ENCODE data around the gene CYB561D2. TPM values are rescaled to one million over a fixed set of nuclear protein-coding genes. Genes with fewer than 3 reads are reported as not detected.

CYB561D2 gene
- total RNA-seq, 4 donors from 2014 or later: 13.3 to 19.9 (median 17.8) TPM

DNA sequence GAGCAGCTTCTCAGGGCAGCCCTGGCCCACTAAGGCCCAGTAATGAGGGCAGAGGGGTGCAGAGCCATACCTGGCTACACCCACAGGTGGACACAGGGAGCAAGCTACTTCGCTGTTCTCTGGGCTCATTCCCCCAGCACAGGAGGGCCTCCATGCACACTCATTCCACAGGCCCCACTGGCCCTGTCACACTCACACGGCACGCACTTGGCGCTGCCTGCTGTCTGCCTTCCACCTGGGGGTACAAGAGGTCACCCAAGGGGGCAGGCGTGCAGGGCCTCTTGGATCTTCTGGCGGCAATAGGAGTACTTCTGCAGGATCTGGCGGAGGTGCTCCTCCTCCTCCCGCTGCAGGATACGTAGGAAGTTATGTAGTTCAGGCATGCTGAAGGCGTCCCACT is 20.3 kb upstream of the CYB561D2 start:
- no peak for DNase-seq
- in situ Hi-C loops (cut with MboI; ENCODE audit: low sequenced_read_pairs in 4 of 4) (no loop called here), intact Hi-C loops (cut with DNase I; ENCODE audit: low total_unique reads) (no loop called here)
- Histone ChIP-seq H3K4me3 (no peak overlapping the region), H3K9me3 (no peaks in the 10 kb centered on the region), H3K4me1 (peaks cover 38 to 42% of the 10 kb centered on the region in 2 donors), H3K36me3 (peaks cover 0 to 47% of the 10 kb centered on the region in 2 donors), H3K27me3 (no peaks in the 10 kb centered on the region), H3K27ac (peak overlapping the region in 2 of 4 donors; percentile 93 to 97)
- ATAC-seq: no peak
- TF ChIP-seq, protein P1, sequence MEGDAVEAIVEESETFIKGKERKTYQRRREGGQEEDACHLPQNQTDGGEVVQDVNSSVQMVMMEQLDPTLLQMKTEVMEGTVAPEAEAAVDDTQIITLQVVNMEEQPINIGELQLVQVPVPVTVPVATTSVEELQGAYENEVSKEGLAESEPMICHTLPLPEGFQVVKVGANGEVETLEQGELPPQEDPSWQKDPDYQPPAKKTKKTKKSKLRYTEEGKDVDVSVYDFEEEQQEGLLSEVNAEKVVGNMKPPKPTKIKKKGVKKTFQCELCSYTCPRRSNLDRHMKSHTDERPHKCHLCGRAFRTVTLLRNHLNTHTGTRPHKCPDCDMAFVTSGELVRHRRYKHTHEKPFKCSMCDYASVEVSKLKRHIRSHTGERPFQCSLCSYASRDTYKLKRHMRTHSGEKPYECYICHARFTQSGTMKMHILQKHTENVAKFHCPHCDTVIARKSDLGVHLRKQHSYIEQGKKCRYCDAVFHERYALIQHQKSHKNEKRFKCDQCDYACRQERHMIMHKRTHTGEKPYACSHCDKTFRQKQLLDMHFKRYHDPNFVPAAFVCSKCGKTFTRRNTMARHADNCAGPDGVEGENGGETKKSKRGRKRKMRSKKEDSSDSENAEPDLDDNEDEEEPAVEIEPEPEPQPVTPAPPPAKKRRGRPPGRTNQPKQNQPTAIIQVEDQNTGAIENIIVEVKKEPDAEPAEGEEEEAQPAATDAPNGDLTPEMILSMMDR (IDR thresholded peaks at IDR 0.05 in 4 of 5, conservative IDR thresholded peaks at IDR 0.05 in 1 of 5): no peak
- no peak for TF ChIP-seq POLR2A (IDR thresholded peaks at IDR 0.05)

DNA sequence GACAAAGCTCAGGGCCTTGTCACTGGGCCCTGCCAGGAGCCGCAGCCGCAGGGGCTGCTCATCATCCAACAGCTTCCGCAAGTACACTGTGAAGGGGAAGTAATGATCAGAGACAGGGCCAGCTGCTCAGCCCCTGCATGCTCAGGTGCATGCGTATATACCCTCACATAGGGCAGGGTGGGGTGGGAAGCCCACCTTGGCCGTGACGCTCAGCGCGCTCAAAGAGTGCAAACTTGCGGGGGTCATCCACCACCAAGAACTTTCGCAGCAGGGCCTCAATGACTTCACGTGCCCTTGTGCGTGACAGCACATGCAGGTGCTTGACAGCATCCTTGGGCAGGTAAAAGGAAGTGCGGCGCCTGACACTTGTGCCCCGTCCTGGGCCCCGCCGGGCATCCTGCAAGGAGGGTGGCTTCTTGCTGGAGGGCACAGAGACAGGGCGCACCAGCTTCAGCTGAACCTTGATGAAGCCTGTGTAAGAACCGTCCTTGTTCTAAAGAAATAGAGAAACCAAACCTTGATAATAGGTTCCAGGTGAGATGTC is 19.2 kb upstream of the CYB561D2 start:
- no peaks in the 10 kb centered on the region for H3K27me3 ChIP-seq
- ATAC-seq: no peak
- peak overlapping the region; percentile 89 to 98 (median 97) for H3K27ac ChIP-seq
- no peaks in the 10 kb centered on the region for H3K9me3 ChIP-seq
- peaks cover 49 to 53% of the 10 kb centered on the region in 2 donors for H3K4me1 ChIP-seq
- no peak for TF ChIP-seq POLR2A (IDR thresholded peaks at IDR 0.05)
- TF ChIP-seq, protein P1 (IDR thresholded peaks at IDR 0.05 in 4 of 5, conservative IDR thresholded peaks at IDR 0.05 in 1 of 5): no peak
- in situ Hi-C loops (cut with MboI; ENCODE audit: low sequenced_read_pairs in 4 of 4) (no loop called here), intact Hi-C loops (cut with DNase I; ENCODE audit: low total_unique reads) (no loop called here)
- no peak for DNase-seq
- H3K4me3 ChIP-seq: no peak overlapping the region
- H3K36me3 ChIP-seq: peaks cover 0 to 36% of the 10 kb centered on the region in 2 donors

DNA sequence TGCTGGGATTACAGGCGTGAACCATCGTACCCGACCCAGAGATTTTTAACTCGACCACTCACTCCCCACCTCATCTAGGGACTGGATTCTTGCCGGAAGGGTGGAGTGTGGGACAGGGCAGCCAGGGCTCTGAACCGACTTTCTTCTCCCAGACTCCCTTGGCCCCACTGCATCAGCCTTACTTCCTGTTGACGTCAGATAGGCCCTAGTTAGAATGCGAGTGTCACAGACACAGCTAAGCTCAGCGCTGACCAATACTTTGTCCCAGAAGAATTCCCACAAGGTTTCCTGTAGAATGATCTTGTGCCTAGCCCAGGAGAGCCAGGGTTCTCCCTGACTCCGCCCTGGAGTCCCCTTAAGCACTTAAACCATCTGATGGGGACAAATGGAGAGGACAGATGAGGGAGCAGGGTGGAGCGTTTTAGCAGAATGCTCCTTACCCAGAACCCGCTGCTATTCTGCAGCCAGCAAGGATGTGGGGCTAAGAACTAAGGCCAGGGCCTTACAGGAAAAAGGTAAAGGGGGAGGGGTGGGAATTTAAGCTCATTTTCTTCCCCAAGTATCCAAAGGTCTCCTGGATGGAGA is 16.8 kb upstream of the CYB561D2 start:
- Histone ChIP-seq H3K27me3 (no peaks in the 10 kb centered on the region), H3K4me3 (peak overlapping the region in 3 of 4 donors; percentile 16 to 75 (median 18)), H3K27ac (peak overlapping the region; percentile 89 to 98 (median 97)), H3K9me3 (no peaks in the 10 kb centered on the region), H3K36me3 (peaks cover 0 to 33% of the 10 kb centered on the region in 2 donors), H3K4me1 (peaks cover 36 to 45% of the 10 kb centered on the region in 2 donors)
- intact Hi-C loops (cut with DNase I; ENCODE audit: low total_unique reads) (no loop called here), in situ Hi-C loops (cut with MboI; ENCODE audit: low sequenced_read_pairs in 4 of 4) (no loop called here)
- DNase-seq (peak; percentile 50 to 60), ATAC-seq (peak; percentile 4 to 19)
- TF ChIP-seq, protein P1 (IDR thresholded peaks at IDR 0.05 in 4 of 5, conservative IDR thresholded peaks at IDR 0.05 in 1 of 5): no peak
- TF ChIP-seq POLR2A (IDR thresholded peaks at IDR 0.05): peak; percentile 36 to 70

DNA sequence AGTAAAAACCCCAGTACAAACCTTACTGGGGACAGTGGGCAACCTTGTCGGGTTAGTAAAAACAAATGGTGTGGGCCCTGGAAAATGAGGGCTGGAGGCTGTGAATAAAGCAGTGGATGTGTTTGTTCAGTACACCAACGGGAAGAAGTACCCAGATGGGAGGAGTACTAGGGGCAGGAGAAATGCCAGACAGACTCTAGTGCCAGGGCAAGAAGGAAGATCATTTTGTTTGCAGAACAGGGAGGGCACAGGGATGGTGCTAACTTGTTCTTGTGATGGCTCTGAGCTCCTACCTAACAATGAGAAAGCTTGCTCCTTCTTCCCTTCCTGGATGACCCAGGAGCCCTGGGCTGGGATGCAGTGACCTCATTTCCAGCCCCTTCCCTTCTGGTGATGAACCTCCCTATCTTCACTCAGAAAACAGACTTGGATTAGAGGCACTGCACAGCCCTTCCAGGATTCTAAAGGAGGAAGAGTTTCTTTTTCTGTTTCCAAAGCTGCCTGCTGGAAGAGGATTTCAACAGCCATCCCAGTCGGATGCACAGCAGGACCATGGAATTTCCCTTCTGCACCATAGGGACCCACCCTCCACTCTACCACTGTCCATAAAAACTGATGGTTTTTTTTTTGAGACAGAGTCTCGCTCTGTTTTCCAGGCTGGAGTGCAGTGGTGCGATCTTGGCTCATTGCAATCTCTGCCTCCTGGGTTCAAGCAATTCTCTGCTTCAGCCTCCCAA is 16.2 kb upstream of the CYB561D2 start:
- Histone ChIP-seq H3K36me3 (peaks cover 0 to 28% of the 10 kb centered on the region in 2 donors), H3K27ac (peak overlapping the region; percentile 89 to 98 (median 97)), H3K4me1 (peaks cover 38 to 47% of the 10 kb centered on the region in 2 donors), H3K27me3 (no peaks in the 10 kb centered on the region), H3K9me3 (no peaks in the 10 kb centered on the region), H3K4me3 (peak overlapping the region in 3 of 4 donors; percentile 10 to 83 (median 75))
- intact Hi-C loops (cut with DNase I; ENCODE audit: low total_unique reads) (no loop called here), in situ Hi-C loops (cut with MboI; ENCODE audit: low sequenced_read_pairs in 4 of 4) (no loop called here)
- ATAC-seq (no peak), DNase-seq (no peak)
- TF ChIP-seq, protein P1 (IDR thresholded peaks at IDR 0.05 in 4 of 5, conservative IDR thresholded peaks at IDR 0.05 in 1 of 5): no peak
- no peak for TF ChIP-seq POLR2A (IDR thresholded peaks at IDR 0.05)

Data from gastrocnemius medialis (tissue), 4 donors.